Measurements from ENCODE around the gene HACL1.

The HACL1 gene

DNA sequence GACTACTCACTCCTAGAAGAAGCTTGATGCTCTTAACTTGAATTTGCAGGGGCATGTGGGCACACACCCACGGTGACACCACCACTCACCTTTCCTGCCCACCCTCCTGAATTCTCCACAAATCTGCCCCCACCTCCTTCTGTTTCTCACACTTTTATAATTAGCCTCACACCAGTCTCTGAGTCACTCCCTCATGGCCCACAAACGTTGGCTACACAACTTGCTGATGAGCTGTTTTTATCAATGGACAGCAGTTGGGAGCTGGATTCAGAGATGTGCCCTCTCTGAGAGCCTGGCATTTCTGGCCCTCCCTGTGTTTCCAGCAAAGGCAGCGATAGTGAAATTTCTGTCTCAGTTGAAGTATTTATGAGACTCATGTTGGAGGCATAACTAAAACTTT is 81.2 kb downstream of the HACL1 start:
- H3K4me3 ChIP-seq (ENCODE audit: low read length), result no peak overlapping the region
- DNase-seq (ENCODE audit: low read depth), result peak; percentile 37
- TF ChIP-seq CTCF (IDR thresholded peaks at IDR 0.05; ENCODE audit: insufficient read depth, low read depth, low read length, missing control alignments), result no peak

- no peak for TF ChIP-seq CTCF (IDR thresholded peaks at IDR 0.05; ENCODE audit: insufficient read depth, low read depth, low read length, missing control alignments)
- DNase-seq (ENCODE audit: low read depth), result no peak
- H3K4me3 ChIP-seq (ENCODE audit: low read length), result no peak overlapping the region
Measured at GRCh38 chr3:15519096-15519495, 82.3 kb downstream of the HACL1 start.

GRCh38 chr3:15514663-15515340 is 86.6 kb downstream of the HACL1 start:
- no peak for DNase-seq (ENCODE audit: low read depth)
- TF ChIP-seq CTCF (IDR thresholded peaks at IDR 0.05; ENCODE audit: insufficient read depth, low read depth, low read length, missing control alignments), result no peak
- no peak overlapping the region for H3K4me3 ChIP-seq (ENCODE audit: low read length)

GRCh38 chr3:15513810-15514662 is 87.3 kb downstream of the HACL1 start:
- TF ChIP-seq CTCF (IDR thresholded peaks at IDR 0.05; ENCODE audit: insufficient read depth, low read depth, low read length, missing control alignments), result no peak
- no peak overlapping the region for H3K4me3 ChIP-seq (ENCODE audit: low read length)
- DNase-seq (ENCODE audit: low read depth), result no peak

DNA sequence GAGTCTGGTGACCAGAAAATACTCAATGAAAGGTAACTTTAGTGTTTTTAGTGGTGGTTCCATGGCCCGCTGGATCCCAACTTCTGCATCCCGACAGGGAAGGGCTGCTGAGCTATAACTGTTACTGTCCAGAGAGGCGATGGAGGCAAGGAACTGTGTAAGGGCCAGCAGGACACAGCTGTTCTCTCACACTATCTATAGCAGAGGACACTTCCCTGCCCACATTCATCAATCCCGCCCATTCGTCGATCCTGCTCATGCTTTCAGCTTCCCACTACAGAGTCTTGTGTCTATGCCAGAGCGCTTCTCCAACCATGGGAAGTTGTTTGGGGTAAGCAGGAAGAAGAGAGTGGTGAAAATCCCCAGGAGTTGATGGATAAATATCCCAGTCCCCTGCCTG is 88.3 kb downstream of the HACL1 start:
- DNase-seq (ENCODE audit: low read depth), result no peak
- H3K4me3 ChIP-seq (ENCODE audit: low read length), result no peak overlapping the region
- TF ChIP-seq CTCF (IDR thresholded peaks at IDR 0.05; ENCODE audit: insufficient read depth, low read depth, low read length, missing control alignments), result no peak

DNA sequence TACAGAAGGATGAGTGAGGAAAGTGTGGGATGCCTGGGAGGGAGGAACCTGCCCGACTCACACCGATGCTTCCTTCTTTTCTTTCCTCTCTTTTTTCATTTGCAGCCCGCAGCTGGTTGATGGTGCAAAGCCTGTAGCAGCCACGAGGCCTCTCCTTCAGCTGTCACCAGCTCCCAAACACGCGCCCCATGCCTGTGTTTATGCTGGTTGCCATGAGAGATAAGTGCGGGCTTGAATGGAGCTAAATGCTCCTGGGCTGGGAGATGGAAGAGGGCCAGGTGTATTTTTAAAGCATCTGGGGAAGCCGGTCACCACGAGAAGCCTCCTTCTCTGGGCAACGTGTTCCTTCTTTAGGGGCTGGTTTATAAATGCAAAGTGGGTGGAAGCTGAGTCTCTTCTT is 89.2 kb downstream of the HACL1 start:
- DNase-seq (ENCODE audit: low read depth), result no peak
- no peak overlapping the region for H3K4me3 ChIP-seq (ENCODE audit: low read length)
- TF ChIP-seq CTCF (IDR thresholded peaks at IDR 0.05; ENCODE audit: insufficient read depth, low read depth, low read length, missing control alignments), result no peak

All from epithelial cell of esophagus (primary cell).